Measurements from ENCODE around the gene AHNAK2. TPM values are rescaled to one million over a fixed set of nuclear protein-coding genes. Genes with fewer than 3 reads are reported as not detected.

AHNAK2 gene
- total RNA-seq, 1 donor from 2014 or later: 11.5 TPM

DNA sequence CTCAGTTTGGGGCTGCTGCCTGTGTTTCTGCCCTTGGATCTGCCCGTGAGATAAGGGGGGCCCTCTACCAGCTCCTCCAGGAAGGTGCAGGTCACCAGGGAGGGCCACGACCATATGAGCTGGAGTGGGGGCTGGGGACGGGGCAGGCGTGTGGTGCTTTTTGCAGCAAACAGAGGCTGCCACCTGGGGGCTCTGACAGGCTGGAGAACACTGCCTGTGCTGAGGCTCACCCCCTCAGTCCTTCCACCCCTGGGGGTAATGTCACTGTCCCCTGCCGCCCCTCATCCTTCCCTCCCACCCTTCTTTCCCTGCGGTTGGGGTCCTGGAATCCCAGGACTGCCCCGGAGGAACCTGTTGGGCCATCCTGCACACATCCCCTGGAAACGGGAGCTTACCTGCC, 50.3 kb downstream of the AHNAK2 start:
- no peak overlapping the region for H3K9ac ChIP-seq (ENCODE audit: low read depth in 1 of 3, low read length in 3 of 3)
- peaks cover 0 to 5% (median 2%) of the 10 kb centered on the region in 3 donors for H3K4me1 ChIP-seq (ENCODE audit: control insufficient read depth in 3 of 3, insufficient read depth in 3 of 3, low read length in 3 of 3)
- no peak overlapping the region for H3K4me3 ChIP-seq (ENCODE audit: low read length in 3 of 3)
- peaks cover 13 to 18% (median 16%) of the 10 kb centered on the region in 3 donors for H3K27me3 ChIP-seq (ENCODE audit: control insufficient read depth in 3 of 3, insufficient read depth in 3 of 3, low read length in 3 of 3)
- no peaks in the 10 kb centered on the region for H3K9me3 ChIP-seq (ENCODE audit: control insufficient read depth in 3 of 3, low read length in 3 of 3)
- H3K27ac ChIP-seq (ENCODE audit: low read depth, low read length): no peak overlapping the region
- H3K36me3 ChIP-seq (ENCODE audit: control insufficient read depth in 3 of 3, insufficient read depth in 3 of 3, low read length in 3 of 3): no peaks in the 10 kb centered on the region

DNA sequence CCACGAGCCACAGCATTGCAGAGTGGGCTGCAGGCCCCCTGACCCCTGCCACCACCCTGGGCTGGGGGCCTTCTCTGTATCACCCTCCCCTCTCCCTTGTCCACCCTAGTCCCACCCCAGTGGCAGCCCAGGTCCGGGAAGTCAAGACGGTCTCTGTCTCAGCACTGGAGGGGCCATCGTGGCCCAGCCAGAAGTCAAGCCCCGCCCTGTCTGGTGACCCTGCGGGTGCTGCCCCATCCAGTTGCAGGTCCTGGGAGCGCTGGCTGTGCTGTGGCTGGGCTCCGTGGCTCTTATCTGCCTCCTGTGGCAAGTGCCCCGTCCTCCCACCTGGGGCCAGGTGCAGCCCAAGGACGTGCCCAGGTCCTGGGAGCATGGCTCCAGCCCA, 50.8 kb downstream of the AHNAK2 start:
- H3K4me3 ChIP-seq (ENCODE audit: low read length in 3 of 3): no peak overlapping the region
- H3K9me3 ChIP-seq (ENCODE audit: control insufficient read depth in 3 of 3, low read length in 3 of 3): no peaks in the 10 kb centered on the region
- H3K36me3 ChIP-seq (ENCODE audit: control insufficient read depth in 3 of 3, insufficient read depth in 3 of 3, low read length in 3 of 3): no peaks in the 10 kb centered on the region
- peaks cover 0 to under 1% (median 0%) of the 10 kb centered on the region in 3 donors for H3K4me1 ChIP-seq (ENCODE audit: control insufficient read depth in 3 of 3, insufficient read depth in 3 of 3, low read length in 3 of 3)
- H3K9ac ChIP-seq (ENCODE audit: low read depth in 1 of 3, low read length in 3 of 3): no peak overlapping the region
- peaks cover 13 to 14% (median 13%) of the 10 kb centered on the region in 3 donors for H3K27me3 ChIP-seq (ENCODE audit: control insufficient read depth in 3 of 3, insufficient read depth in 3 of 3, low read length in 3 of 3)
- no peak overlapping the region for H3K27ac ChIP-seq (ENCODE audit: low read depth, low read length)

DNA sequence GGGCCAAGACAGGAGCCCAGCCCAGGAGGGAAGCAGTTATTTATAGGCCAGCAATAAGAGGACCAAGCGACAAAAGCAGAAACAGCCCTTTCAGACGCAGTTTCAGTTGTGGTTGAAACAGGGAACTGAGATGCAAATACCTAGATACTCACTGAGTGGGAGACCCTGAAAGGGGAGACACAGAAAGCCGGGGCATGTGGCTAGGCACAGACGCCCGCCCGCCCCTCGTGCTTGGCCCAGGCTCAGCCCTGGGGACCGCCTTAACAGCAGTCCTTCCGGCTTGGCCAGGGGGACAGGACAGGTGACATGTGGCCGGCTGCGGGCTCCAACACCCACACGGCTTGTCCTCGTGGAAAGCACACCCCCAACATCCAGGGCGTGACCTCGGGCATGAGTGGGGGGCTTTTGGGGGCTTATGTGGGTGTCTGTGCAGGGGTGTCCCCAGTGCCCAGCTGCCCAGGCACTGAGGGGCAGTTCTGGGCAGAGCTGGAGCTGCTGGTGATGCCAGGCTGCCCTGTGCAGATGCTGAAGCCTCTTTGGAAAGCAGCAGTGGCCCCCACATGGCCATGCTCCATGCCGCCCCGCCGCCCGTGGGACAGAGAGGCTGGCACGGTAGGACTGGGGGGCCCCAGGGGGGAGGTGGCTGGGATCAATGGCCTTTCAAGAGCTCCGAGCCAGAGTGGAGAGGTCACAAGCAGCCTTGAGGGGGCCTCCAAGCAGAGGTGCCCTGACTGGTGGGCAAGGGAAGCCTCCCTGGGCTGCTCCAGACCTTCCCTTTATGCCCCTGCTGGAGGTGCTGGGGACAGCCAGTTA, 51.3 kb downstream of the AHNAK2 start:
- Histone ChIP-seq H3K36me3 (ENCODE audit: control insufficient read depth in 3 of 3, insufficient read depth in 3 of 3, low read length in 3 of 3) (no peaks in the 10 kb centered on the region), H3K4me3 (ENCODE audit: low read length in 3 of 3) (no peak overlapping the region), H3K4me1 (ENCODE audit: control insufficient read depth in 3 of 3, insufficient read depth in 3 of 3, low read length in 3 of 3) (no peaks in the 10 kb centered on the region), H3K9ac (ENCODE audit: low read depth in 1 of 3, low read length in 3 of 3) (no peak overlapping the region), H3K9me3 (ENCODE audit: control insufficient read depth in 3 of 3, low read length in 3 of 3) (no peaks in the 10 kb centered on the region), H3K27ac (ENCODE audit: low read depth, low read length) (no peak overlapping the region), H3K27me3 (ENCODE audit: control insufficient read depth in 3 of 3, insufficient read depth in 3 of 3, low read length in 3 of 3) (peaks cover 8 to 13% (median 9%) of the 10 kb centered on the region in 3 donors)

DNA sequence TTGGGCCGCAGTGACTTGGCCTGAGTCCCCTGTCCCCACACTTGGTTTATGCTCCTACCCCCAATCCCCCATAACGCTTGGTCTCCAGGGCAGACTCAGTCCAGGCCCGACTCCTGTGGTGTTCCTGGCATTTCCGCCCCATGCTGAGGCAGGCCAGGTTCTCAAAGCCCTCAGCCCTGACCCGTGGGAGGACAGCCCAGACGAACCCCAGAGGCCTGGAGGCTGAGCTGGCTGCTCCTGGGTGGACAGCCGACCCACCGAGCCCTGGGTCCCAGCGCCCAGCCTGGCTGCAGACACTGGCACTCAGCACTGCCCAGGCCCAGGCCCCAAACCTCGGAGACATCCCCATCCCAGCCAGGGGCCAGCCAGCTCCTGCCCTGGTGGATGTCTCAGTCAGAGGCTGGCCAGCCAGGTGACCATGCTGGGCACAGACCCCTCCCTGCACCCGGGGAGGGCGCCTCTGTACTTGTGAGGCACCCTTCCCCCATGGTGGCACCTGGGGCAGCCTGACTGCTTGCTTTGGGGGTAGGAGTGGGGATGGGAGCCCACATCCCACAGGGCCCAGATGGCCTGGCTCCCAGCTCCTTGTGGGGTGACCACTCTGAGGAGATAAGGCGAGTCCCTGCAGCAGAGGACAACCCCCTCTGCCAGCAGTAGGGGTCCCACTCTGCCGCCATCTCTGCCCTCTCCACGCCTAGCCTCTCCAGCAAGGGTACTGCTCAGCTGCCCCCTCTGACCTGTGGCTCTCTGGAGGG, 52.1 kb downstream of the AHNAK2 start:
- Histone ChIP-seq H3K4me3 (ENCODE audit: low read length in 3 of 3) (no peak overlapping the region), H3K4me1 (ENCODE audit: control insufficient read depth in 3 of 3, insufficient read depth in 3 of 3, low read length in 3 of 3) (no peaks in the 10 kb centered on the region), H3K27ac (ENCODE audit: low read depth, low read length) (no peak overlapping the region), H3K9me3 (ENCODE audit: control insufficient read depth in 3 of 3, low read length in 3 of 3) (no peaks in the 10 kb centered on the region), H3K27me3 (ENCODE audit: control insufficient read depth in 3 of 3, insufficient read depth in 3 of 3, low read length in 3 of 3) (peaks cover 8 to 13% (median 9%) of the 10 kb centered on the region in 3 donors), H3K36me3 (ENCODE audit: control insufficient read depth in 3 of 3, insufficient read depth in 3 of 3, low read length in 3 of 3) (no peaks in the 10 kb centered on the region), H3K9ac (ENCODE audit: low read depth in 1 of 3, low read length in 3 of 3) (no peak overlapping the region)

DNA sequence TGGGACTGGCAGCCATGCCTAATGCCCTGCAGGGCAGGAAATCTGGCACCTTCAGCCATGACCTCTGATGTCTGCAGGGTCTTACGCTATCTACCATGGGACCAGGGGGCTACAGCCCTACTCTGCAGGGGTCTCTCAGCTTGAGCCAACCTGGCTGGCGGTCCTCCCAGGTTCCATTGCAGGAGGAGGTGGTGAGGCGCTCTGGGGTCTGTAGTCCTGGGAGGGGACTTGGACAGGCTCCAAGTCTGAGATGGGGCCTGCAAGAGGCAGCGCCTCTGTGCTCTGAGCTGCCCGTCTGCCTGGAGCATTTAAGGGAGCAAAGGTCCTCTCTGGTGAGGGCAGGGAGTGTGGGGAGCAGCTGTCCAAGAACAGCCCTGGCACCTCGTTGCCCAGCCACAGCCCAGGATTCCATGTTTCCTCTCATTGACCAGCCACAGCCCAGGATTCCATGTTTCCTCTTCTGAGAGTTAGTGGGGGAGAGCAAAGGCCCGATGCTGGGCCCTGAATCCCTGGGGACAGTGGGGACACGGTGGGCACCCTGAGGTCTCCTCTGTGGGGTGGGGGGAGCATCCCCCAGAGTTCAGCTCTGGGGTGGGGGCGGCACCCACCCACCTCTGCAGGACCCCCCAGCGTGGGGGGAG, 52.8 kb downstream of the AHNAK2 start:
- no peaks in the 10 kb centered on the region for H3K9me3 ChIP-seq (ENCODE audit: control insufficient read depth in 3 of 3, low read length in 3 of 3)
- H3K27me3 ChIP-seq (ENCODE audit: control insufficient read depth in 3 of 3, insufficient read depth in 3 of 3, low read length in 3 of 3): peaks cover 8 to 13% (median 9%) of the 10 kb centered on the region in 3 donors
- no peak overlapping the region for H3K4me3 ChIP-seq (ENCODE audit: low read length in 3 of 3)

DNA sequence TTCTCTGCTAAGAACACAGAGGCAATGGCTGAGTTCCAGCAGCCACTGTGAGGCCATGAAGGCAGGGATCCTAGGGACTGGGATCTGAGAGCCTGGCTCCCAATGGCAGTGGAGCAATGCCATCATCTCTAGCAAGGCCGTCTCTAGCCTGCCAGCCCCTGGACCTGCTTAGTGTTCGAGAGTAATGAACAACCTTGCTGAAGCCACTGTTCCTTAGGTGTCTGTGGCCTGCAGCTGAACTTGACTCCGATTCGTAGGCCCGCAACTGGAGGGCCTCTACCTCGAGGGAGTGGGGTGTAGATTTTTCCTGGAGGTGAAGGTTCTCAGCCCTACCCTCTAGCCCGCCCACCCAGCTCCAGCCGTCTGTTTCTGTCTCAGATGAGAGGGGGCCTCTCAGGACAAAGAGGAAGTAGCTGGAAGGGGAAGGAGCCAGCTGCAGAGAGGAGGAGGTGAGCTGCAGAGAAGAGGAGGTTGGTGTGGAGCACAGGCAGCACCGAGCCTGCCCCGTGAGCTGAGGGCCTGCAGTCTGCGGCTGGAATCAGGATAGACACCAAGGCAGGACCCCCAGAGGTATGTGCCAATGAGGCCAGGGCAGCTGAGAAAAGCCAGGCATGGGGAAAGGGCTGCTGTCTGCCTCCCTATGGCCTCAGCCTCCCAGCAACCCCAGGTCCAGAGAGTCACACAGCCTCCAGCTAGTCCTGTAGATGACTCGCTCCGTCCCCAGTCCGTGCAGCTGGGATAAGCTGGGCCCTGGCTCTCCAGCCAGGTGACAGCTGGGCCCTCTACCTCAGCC, 53.6 kb downstream of the AHNAK2 start, which contains the start of gene PLD4:
PLD4 (plus strand) TSS at position 459 of the 793 bp plus-strand sequence. CDS start 2,262 bp downstream, outside the sequence.
- H3K27ac ChIP-seq (ENCODE audit: low read depth, low read length): no peak within 1 kb of the TSS
- no peaks in the 10 kb centered on the region for H3K9me3 ChIP-seq (ENCODE audit: control insufficient read depth in 3 of 3, low read length in 3 of 3)
- H3K4me3 ChIP-seq (ENCODE audit: low read length in 3 of 3): no peak within 1 kb of the TSS
- peaks cover 8 to 13% (median 9%) of the 10 kb centered on the region in 3 donors for H3K27me3 ChIP-seq (ENCODE audit: control insufficient read depth in 3 of 3, insufficient read depth in 3 of 3, low read length in 3 of 3)
- no peak within 1 kb of the TSS for H3K9ac ChIP-seq (ENCODE audit: low read depth in 1 of 3, low read length in 3 of 3)
- H3K4me1 ChIP-seq (ENCODE audit: control insufficient read depth in 3 of 3, insufficient read depth in 3 of 3, low read length in 3 of 3): no peaks in the 10 kb centered on the region
- no peaks in the 10 kb centered on the region for H3K36me3 ChIP-seq (ENCODE audit: control insufficient read depth in 3 of 3, insufficient read depth in 3 of 3, low read length in 3 of 3)

More for the DNA sequence above, 52.8 kb downstream of the AHNAK2 start:
- H3K4me1 ChIP-seq (ENCODE audit: control insufficient read depth in 3 of 3, insufficient read depth in 3 of 3, low read length in 3 of 3): no peaks in the 10 kb centered on the region
- H3K27ac ChIP-seq (ENCODE audit: low read depth, low read length): no peak overlapping the region
- no peaks in the 10 kb centered on the region for H3K36me3 ChIP-seq (ENCODE audit: control insufficient read depth in 3 of 3, insufficient read depth in 3 of 3, low read length in 3 of 3)
- no peak overlapping the region for H3K9ac ChIP-seq (ENCODE audit: low read depth in 1 of 3, low read length in 3 of 3)

DNA sequence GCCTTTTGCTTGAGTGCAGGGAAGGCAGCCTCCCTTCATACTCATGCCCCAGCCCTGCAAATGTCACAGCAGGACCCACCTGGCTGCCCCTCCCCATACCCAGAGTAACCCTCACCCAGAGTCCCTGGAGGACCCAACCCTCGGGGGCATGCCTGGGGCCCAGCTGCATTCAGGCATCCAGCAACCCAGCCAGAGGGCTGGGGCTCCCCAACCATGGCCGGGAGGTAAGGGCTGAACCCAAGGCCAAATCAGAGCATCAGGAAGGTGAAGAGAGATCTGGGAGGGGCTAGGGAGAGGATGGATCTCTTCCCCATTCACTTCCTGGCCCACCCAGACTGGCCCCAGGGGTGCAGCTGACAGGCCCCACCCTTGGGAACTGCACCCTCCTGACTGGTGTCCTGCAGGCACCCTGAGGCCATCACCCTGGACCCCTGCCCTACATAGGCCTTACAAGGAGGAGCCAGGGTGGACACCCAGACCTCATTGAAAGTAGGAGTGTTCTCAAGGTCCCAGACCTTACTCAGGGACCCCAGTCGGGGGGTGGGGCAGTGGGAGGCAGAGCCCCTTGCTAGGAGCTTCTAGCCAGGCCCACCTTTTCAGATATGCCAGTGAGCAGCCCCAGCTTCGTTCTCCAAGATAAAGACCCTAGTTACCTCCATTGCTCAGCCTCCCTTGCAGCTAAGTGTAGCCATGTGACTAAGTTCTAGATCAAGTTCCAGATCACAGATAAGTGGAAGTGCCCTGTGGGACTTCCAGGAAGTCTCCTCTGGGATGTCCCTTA, 54.3 kb downstream of the AHNAK2 start:
- H3K9me3 ChIP-seq (ENCODE audit: control insufficient read depth in 3 of 3, low read length in 3 of 3): no peaks in the 10 kb centered on the region
- no peaks in the 10 kb centered on the region for H3K36me3 ChIP-seq (ENCODE audit: control insufficient read depth in 3 of 3, insufficient read depth in 3 of 3, low read length in 3 of 3)
- peaks cover 3 to 9% (median 8%) of the 10 kb centered on the region in 3 donors for H3K27me3 ChIP-seq (ENCODE audit: control insufficient read depth in 3 of 3, insufficient read depth in 3 of 3, low read length in 3 of 3)
- no peaks in the 10 kb centered on the region for H3K4me1 ChIP-seq (ENCODE audit: control insufficient read depth in 3 of 3, insufficient read depth in 3 of 3, low read length in 3 of 3)
- no peak overlapping the region for H3K27ac ChIP-seq (ENCODE audit: low read depth, low read length)
- H3K9ac ChIP-seq (ENCODE audit: low read depth in 1 of 3, low read length in 3 of 3): no peak overlapping the region
- H3K4me3 ChIP-seq (ENCODE audit: low read length in 3 of 3): no peak overlapping the region

DNA sequence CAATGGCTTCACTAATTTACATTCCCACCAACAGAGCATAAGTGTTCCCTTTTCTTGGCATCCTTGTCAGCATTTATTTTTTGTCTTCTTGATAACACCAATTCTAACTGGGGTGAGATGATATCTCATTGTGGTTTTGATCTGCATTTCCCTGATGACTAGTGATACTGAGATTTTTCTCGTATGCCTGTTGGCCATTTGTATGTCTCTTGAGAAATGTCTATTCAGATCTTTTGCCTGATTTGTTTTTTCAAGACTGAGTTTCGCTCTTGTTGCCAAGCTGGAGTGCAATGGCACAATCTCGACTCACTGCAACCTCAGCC, 58.2 kb downstream of the AHNAK2 start:
- no peaks in the 10 kb centered on the region for H3K4me1 ChIP-seq (ENCODE audit: control insufficient read depth in 3 of 3, insufficient read depth in 3 of 3, low read length in 3 of 3)
- peaks cover 0 to 3% (median 0%) of the 10 kb centered on the region in 3 donors for H3K27me3 ChIP-seq (ENCODE audit: control insufficient read depth in 3 of 3, insufficient read depth in 3 of 3, low read length in 3 of 3)
- no peaks in the 10 kb centered on the region for H3K9me3 ChIP-seq (ENCODE audit: control insufficient read depth in 3 of 3, low read length in 3 of 3)
- no peak overlapping the region for H3K9ac ChIP-seq (ENCODE audit: low read depth in 1 of 3, low read length in 3 of 3)
- H3K4me3 ChIP-seq (ENCODE audit: low read length in 3 of 3): no peak overlapping the region
- H3K27ac ChIP-seq (ENCODE audit: low read depth, low read length): no peak overlapping the region
- no peaks in the 10 kb centered on the region for H3K36me3 ChIP-seq (ENCODE audit: control insufficient read depth in 3 of 3, insufficient read depth in 3 of 3, low read length in 3 of 3)

All from skeletal muscle tissue (tissue), 4 donors.